Measurements from ENCODE around the gene PLEKHH1. TPM values are rescaled to one million over a fixed set of nuclear protein-coding genes. Genes with fewer than 3 reads are reported as not detected.

The PLEKHH1 gene
- total and polyA plus RNA-seq, 9 of the 15 experiments (the other 6 are each of a cell fraction or from before 2014, with no cell fraction given) = 0.76 to 5.9 (median 2.9) TPM

DNA sequence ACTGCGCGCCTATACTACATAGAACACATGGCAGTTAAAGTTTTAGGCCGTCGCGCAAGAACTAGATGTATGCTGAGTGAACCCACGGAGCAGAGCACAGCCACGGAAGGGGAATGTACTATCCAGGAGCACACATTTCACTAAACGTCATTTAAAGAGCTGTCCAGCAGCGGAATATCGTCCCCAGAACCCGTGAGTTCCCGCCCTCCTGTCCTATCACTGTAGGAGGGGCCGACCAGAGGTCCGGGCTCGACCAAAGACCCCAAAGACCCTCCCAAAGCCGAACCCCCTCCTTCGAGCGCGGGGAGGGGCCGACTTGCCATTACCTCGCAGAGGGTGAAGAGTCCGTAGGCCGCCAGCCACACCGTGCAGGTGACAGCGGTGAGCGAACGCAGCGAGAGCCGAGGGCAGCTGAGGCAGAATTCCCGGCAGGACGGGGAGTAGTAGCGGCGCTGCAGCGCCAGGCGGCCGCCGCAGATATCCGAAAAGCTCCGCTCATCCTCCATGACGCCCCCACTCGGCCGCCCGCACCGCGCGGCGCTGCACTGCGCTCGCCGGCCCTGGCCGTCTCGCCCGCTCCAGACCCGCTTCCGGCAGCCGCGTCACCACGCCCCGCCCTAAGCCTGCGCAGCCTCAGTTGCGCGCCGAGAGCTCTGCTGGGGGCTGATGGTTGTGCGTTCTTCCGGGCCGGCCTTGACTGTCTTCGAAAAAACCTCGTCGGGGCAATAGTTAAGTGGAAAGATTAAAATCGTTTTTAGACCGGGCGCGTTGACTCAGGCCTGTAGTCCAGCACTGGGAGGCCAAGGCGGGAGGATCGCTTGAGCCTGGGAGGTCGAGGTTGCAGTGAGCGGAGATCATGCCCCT, 66.8 kb downstream of the PLEKHH1 start, which contains the start of gene PIGH (continued):
- TF ChIP-seq CXXC5 (CRISPR knock-in tag; IDR thresholded peaks at IDR 0.05) (peak; percentile 83), ZNF551 (CRISPR knock-in tag; IDR thresholded peaks at IDR 0.05) (no peak), CREBBP (IDR thresholded peaks at IDR 0.05; ENCODE audit: low read depth, low read length) (no peak), ELF1 (tag; IDR thresholded peaks at IDR 0.05) (peak; percentile 85), PHF8 (IDR thresholded peaks at IDR 0.05; ENCODE audit: borderline replicate concordance, low read length) (peak; percentile 60; the same call in 1 of the 2 replicates), MTA3 (IDR thresholded peaks at IDR 0.05; ENCODE audit: borderline replicate concordance) (peak; percentile 17; the same call in 1 of the 2 replicates), PML (IDR thresholded peaks at IDR 0.05; ENCODE audit: low read length) (0 out of 2 replicates have a peak, but pooled peaks have one; percentile 34), NELFE (IDR thresholded peaks at IDR 0.05; ENCODE audit: insufficient read depth, insufficient read length) (no peak), CTBP1 (IDR thresholded peaks at IDR 0.05; ENCODE audit: borderline replicate concordance) (peak; percentile 91), RBBP5 (IDR thresholded peaks at IDR 0.05; ENCODE audit: borderline replicate concordance, insufficient read depth, low read length, poor library complexity, severe bottlenecking) (peak; percentile 82), FUS (optimal IDR thresholded peaks at IDR 0.05; ENCODE audit: low read depth, low read length) (no peak), MTA2 (IDR thresholded peaks at IDR 0.05; ENCODE audit: low read depth) (no peak), PRMT5 (CRISPR knock-in tag; IDR thresholded peaks at IDR 0.05) (no peak), CEBPB (tag; IDR thresholded peaks at IDR 0.05) (no peak), GABPB1 (CRISPR knock-in tag; IDR thresholded peaks at IDR 0.05) (peak; percentile 84), CBX1 (IDR thresholded peaks at IDR 0.05; ENCODE audit: low read depth) (0 out of 2 replicates have a peak, but pooled peaks have one; percentile 30), CREM (IDR thresholded peaks at IDR 0.05; ENCODE audit: low read depth) (peak; percentile 86)
- TF ChIP-seq, protein P1, sequence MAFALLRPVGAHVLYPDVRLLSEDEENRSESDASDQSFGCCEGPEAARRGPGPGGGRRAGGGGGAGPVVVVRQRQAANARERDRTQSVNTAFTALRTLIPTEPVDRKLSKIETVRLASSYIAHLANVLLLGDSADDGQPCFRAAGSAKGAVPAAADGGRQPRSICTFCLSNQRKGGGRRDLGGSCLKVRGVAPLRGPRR (CRISPR knock-in tag; IDR thresholded peaks at IDR 0.05) = no peak
- TF ChIP-seq, protein P2, sequence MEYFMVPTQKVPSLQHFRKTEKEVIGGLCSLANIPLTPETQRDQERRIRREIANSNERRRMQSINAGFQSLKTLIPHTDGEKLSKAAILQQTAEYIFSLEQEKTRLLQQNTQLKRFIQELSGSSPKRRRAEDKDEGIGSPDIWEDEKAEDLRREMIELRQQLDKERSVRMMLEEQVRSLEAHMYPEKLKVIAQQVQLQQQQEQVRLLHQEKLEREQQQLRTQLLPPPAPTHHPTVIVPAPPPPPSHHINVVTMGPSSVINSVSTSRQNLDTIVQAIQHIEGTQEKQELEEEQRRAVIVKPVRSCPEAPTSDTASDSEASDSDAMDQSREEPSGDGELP (CRISPR knock-in tag; IDR thresholded peaks at IDR 0.05; ENCODE audit: borderline replicate concordance) = peak; percentile 66
- TF ChIP-seq, protein P3, sequence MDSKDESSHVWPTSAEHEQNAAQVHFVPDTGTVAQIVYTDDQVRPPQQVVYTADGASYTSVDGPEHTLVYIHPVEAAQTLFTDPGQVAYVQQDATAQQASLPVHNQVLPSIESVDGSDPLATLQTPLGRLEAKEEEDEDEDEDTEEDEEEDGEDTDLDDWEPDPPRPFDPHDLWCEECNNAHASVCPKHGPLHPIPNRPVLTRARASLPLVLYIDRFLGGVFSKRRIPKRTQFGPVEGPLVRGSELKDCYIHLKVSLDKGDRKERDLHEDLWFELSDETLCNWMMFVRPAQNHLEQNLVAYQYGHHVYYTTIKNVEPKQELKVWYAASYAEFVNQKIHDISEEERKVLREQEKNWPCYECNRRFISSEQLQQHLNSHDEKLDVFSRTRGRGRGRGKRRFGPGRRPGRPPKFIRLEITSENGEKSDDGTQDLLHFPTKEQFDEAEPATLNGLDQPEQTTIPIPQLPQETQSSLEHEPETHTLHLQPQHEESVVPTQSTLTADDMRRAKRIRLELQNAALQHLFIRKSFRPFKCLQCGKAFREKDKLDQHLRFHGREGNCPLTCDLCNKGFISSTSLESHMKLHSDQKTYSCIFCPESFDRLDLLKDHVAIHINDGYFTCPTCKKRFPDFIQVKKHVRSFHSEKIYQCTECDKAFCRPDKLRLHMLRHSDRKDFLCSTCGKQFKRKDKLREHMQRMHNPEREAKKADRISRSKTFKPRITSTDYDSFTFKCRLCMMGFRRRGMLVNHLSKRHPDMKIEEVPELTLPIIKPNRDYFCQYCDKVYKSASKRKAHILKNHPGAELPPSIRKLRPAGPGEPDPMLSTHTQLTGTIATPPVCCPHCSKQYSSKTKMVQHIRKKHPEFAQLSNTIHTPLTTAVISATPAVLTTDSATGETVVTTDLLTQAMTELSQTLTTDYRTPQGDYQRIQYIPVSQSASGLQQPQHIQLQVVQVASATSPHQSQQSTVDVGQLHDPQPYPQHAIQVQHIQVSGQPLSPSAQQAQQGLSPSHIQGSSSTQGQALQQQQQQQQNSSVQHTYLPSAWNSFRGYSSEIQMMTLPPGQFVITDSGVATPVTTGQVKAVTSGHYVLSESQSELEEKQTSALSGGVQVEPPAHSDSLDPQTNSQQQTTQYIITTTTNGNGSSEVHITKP (IDR thresholded peaks at IDR 0.05; ENCODE audit: partially characterized antibody) = peak; percentile 50
- TF ChIP-seq, protein P4, sequence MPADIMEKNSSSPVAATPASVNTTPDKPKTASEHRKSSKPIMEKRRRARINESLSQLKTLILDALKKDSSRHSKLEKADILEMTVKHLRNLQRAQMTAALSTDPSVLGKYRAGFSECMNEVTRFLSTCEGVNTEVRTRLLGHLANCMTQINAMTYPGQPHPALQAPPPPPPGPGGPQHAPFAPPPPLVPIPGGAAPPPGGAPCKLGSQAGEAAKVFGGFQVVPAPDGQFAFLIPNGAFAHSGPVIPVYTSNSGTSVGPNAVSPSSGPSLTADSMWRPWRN (IDR thresholded peaks at IDR 0.05; ENCODE audit: low read depth) = no peak

Data from K562 (cell line).